NB4 (cell line): Measurements from ENCODE around the gene GREB1.
A peak's percentile ranks its signal among the peaks of the same experiment; 100 is the strongest.

Experiments
- DNase-seq: peaks from one replicate; pipeline ENCODE4 v3.0.0; 2010; ENCODE audit warnings: low read depth
- H3K4me3 ChIP-seq: one replicate; pipeline ENCODE4 v1.5.1; 2011; ENCODE audit warnings: mild to moderate bottlenecking, low read depth, low read length, moderate library complexity
- CTCF ChIP-seq: IDR thresholded peaks from one replicate; pipeline ENCODE4 v1.5.1; 2012; ENCODE audit warnings: low read depth, low read length
- MAX ChIP-seq: IDR thresholded peaks from 2 replicates; pipeline ENCODE4 v1.6.1; 2011; ENCODE audit warnings: low read depth, low read length
- MYC ChIP-seq: IDR thresholded peaks from 2 replicates; pipeline ENCODE4 v1.6.1; 2011; ENCODE audit warnings: low read depth, low read length
- POLR2A ChIP-seq: IDR thresholded peaks from 2 replicates; pipeline ENCODE4 v1.6.1; 2011; ENCODE audit warnings: mild to moderate bottlenecking; ENCODE audit not compliant: insufficient read length; ENCODE audit errors: extremely low read depth

GREB1 gene

DNA sequence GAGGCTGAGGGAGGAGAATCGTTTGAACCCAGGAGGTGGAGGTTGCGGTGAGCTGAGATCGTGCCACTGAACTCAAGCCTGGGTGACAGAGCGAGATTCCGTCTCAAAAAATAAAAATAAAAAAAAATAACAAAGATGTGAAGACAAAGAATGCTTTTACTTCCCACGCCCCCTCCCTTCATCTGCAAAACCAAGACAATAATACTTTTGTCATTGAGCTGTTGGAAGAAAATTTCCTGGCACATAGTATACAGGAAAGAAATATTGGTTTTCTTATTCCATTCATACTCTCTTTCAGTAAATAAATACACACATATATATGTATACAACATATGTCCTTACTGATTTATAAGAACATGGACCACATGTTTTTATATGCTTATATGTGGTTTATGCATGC, 12.2 kb downstream of the GREB1 start:
- DNase-seq: no peak
- TF ChIP-seq MYC (no peak), MAX (no peak), CTCF (no peak), POLR2A (no peak)

GRCh38 chr2:11547912-11548497, 14.2 kb downstream of the GREB1 start:
- no peak for DNase-seq
- no peak overlapping the region for H3K4me3 ChIP-seq
- TF ChIP-seq CTCF (no peak), POLR2A (no peak), MAX (0 out of 2 replicates have a peak, but pooled peaks have one; percentile 6), MYC (no peak)

More for the DNA sequence above, 12.2 kb downstream of the GREB1 start:
- no peak overlapping the region for H3K4me3 ChIP-seq

- H3K4me3 ChIP-seq: no peak overlapping the region
These were observed 16.5 kb downstream of the GREB1 start for GRCh38 chr2:11550302-11550701.

GRCh38 chr2:11550901-11551568, 17.2 kb downstream of the GREB1 start:
- TF ChIP-seq CTCF: no peak
- TF ChIP-seq MYC: no peak
- TF ChIP-seq MAX: no peak
- TF ChIP-seq POLR2A: no peak
- no peak for DNase-seq
- H3K4me3 ChIP-seq: no peak overlapping the region

More at GRCh38 chr2:11550302-11550701, 16.5 kb downstream of the GREB1 start:
- TF ChIP-seq CTCF (no peak), POLR2A (no peak), MYC (no peak), MAX (no peak)
- no peak for DNase-seq

- H3K4me3 ChIP-seq: no peak overlapping the region
- TF ChIP-seq CTCF (no peak), POLR2A (no peak), MAX (no peak), MYC (no peak)
- DNase-seq: no peak
These were observed 17.9 kb downstream of the GREB1 start for GRCh38 chr2:11551569-11552259.
